Spleen (tissue), 11 donors: ENCODE results near the gene FBXL20. TPM values are rescaled to one million over a fixed set of nuclear protein-coding genes. Genes with fewer than 3 reads are reported as not detected.

Experiments
- DNase-seq: peaks from one replicate; pipeline ENCODE4 v3.0.0-alpha.2; 2020
- H3K27ac ChIP-seq, 8 donors: fragments of 200-600 bp; sonication (generic) in 7 of 8; 1 replicate in 4 of 8; 2 replicates in 4 of 8; pipeline versions ENCODE4 v1.5.0 to v1.8.0; 2016 to 2021; ENCODE audit warnings: inconsistent platforms in 4 of 8, mild to moderate bottlenecking in 4 of 8, moderate library complexity in 1 of 8
- H3K27me3 ChIP-seq, 7 donors: fragments of 200-600 bp; sonication (generic) in 6 of 7; replicated peaks in 1 of 7; 1 replicate in 4 of 7; 2 replicates in 3 of 7; pipeline versions ENCODE4 v1.5.0 to v1.8.0; 2016 to 2021; ENCODE audit warnings: inconsistent platforms in 3 of 7, mild to moderate bottlenecking in 1 of 7
- H3K36me3 ChIP-seq, 6 donors: fragments of 200-600 bp; sonication (generic) in 5 of 6; 1 replicate in 4 of 6; 2 replicates in 2 of 6; pipeline versions ENCODE4 v1.5.0 to v1.8.0; 2016 to 2021; ENCODE audit warnings: inconsistent platforms in 2 of 6
- H3K4me1 ChIP-seq, 6 donors: fragments of 200-600 bp; sonication (generic) in 5 of 6; 1 replicate in 3 of 6; 2 replicates in 3 of 6; pipeline versions ENCODE4 v1.5.0 to v1.8.0; 2016 to 2021; ENCODE audit warnings: inconsistent platforms in 3 of 6
- H3K4me3 ChIP-seq, 8 donors: fragments of 200-600 bp; sonication (generic) in 7 of 8; 1 replicate in 4 of 8; 2 replicates in 4 of 8; pipeline versions ENCODE4 v1.5.0 to v1.8.0; 2016 to 2021; ENCODE audit warnings: inconsistent platforms in 4 of 8, mild to moderate bottlenecking in 4 of 8, moderate library complexity in 2 of 8
- H3K9me3 ChIP-seq, 8 donors: fragments of 200-600 bp; sonication (generic) in 7 of 8; 1 replicate in 4 of 8; 2 replicates in 4 of 8; pipeline versions ENCODE4 v1.5.0 to v1.8.0; 2016 to 2021; ENCODE audit warnings: inconsistent platforms in 4 of 8
- POLR2A ChIP-seq, 3 donors: fragments of 450-650 bp; IDR thresholded peaks; one replicate each; pipeline ENCODE4 v1.5.1; 2017; ENCODE audit warnings: antibody characterized with exemption in 3 of 3, mild to moderate bottlenecking in 1 of 3
- POLR2AphosphoS5 ChIP-seq, 3 donors: sonication (generic); formaldehyde crosslinking; IDR thresholded peaks; one replicate each; pipeline ENCODE4 v1.5.1; 2017; ENCODE audit warnings: antibody characterized with exemption in 3 of 3
- WGBS, 5 donors: extraction: QIAGEN DNeasy Blood & Tissue Kit in 3 of 5; methylation state at CpG; one replicate each; pipeline versions ENCODE4 v1.1.5 to v1.1.7; 2013 to 2018; 5-methylcytosine and 5-hydroxymethylcytosine counted together
- intact Hi-C: fragments of 100-400 bp; cut with DNase I; formaldehyde crosslinking; loops from one replicate; pipeline ENCODE4 v1.15.0; 2023; ENCODE audit warnings: low total_unique reads
- polyA plus RNA-seq, 3 donors: library from polyadenylated mRNA; stranded (reverse); fragments of 200-250 nt; gene quantifications; one replicate each; pipeline ENCODE4 v1.2.1, GENCODE V29; 2013
- total RNA-seq, 7 donors: library from RNA; depleted of rRNA in 3 of 7; stranded (reverse); fragments of >200 nt in 3 of 7; fragmentation: NEBNext Ultra II Directional in 4 of 7; extraction: Animal tissue kit (Norgen Biotek cat#: 25700) in 4 of 7; gene quantifications; one replicate each; pipeline versions ENCODE4 v1.1.0 to v1.2.1, GENCODE V29; 2016 to 2021
- TF ChIP-seq, protein P1 (sequence below), 11 experiments: fragments of 200-600 bp in 7 of 11; fragments of 450-650 bp in 4 of 11; sonication (generic) in 4 of 11; IDR thresholded peaks in 8 of 11; conservative IDR thresholded peaks in 3 of 11; 1 replicate in 7 of 11; 2 replicates in 4 of 11; pipeline versions ENCODE4 v1.4.0 to v1.8.0; 2016 to 2021; ENCODE audit warnings: antibody characterized with exemption in 11 of 11, inconsistent platforms in 4 of 11, mild to moderate bottlenecking in 1 of 11
- donor health status: healthy with polysubstance abuse.
- donor health status: DM: no; HTN: no; CAD: no; lungs with moderate emphysema.
- donor health status: DM: no; HTN: no; CAD: no.
- donor health status: Bipolar disorder and iron deficiency.
- donor health status: healthy.
- donor health status: DM: no; HTN: no; CAD: no.
- donor health status: DM: yes; HTN: yes; CAD: no.

FBXL20 gene
- total and polyA plus RNA-seq, 10 donors: 1.9 to 28.0 (median 24.0) TPM

DNA sequence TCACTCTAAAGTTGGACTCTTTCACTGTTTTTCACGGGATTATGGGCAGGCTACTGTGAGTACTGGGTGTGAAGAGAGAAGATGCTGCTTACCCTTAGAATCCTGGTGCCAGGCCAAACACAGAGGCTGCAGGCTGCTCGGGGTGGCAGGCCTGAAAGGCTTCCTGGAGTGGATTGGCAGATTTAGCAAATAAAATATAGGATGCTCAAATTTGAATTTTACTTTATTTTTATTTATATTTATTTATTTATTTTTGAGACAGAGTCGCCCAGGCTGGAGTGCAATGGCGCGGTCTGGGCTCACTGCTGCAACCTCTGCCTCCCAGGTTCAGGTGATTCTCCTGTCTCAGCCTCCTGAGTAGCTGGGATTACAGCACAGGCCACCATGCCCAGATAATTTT, 160.8 kb downstream of the FBXL20 start:
- no peaks in the 10 kb centered on the region for H3K36me3 ChIP-seq
- H3K27ac ChIP-seq: no peak overlapping the region
- TF ChIP-seq POLR2A (IDR thresholded peaks at IDR 0.05) (no peak), POLR2AphosphoS5 (IDR thresholded peaks at IDR 0.05) (no peak)
- TF ChIP-seq, protein P1, sequence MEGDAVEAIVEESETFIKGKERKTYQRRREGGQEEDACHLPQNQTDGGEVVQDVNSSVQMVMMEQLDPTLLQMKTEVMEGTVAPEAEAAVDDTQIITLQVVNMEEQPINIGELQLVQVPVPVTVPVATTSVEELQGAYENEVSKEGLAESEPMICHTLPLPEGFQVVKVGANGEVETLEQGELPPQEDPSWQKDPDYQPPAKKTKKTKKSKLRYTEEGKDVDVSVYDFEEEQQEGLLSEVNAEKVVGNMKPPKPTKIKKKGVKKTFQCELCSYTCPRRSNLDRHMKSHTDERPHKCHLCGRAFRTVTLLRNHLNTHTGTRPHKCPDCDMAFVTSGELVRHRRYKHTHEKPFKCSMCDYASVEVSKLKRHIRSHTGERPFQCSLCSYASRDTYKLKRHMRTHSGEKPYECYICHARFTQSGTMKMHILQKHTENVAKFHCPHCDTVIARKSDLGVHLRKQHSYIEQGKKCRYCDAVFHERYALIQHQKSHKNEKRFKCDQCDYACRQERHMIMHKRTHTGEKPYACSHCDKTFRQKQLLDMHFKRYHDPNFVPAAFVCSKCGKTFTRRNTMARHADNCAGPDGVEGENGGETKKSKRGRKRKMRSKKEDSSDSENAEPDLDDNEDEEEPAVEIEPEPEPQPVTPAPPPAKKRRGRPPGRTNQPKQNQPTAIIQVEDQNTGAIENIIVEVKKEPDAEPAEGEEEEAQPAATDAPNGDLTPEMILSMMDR (IDR thresholded peaks at IDR 0.05 in 8 of 11, conservative IDR thresholded peaks at IDR 0.05 in 3 of 11): no peak
- intact Hi-C loops: loop anchor here (2.0 kb wide), 1 partner anchor 38 kb away; no protein-coding TSS in a partner anchor
- peak; percentile 31 for DNase-seq
- H3K4me3 ChIP-seq: no peak overlapping the region
- H3K9me3 ChIP-seq: no peaks in the 10 kb centered on the region
- 84 to 93% (median 90%) methylated on average over 5 of the region's 5 CpGs for WGBS, 5 donors
- peaks cover 6 to 40% (median 34%) of the 10 kb centered on the region in 6 donors for H3K4me1 ChIP-seq
- peaks cover 0 to 47% (median 0%) of the 10 kb centered on the region in 7 donors for H3K27me3 ChIP-seq

DNA sequence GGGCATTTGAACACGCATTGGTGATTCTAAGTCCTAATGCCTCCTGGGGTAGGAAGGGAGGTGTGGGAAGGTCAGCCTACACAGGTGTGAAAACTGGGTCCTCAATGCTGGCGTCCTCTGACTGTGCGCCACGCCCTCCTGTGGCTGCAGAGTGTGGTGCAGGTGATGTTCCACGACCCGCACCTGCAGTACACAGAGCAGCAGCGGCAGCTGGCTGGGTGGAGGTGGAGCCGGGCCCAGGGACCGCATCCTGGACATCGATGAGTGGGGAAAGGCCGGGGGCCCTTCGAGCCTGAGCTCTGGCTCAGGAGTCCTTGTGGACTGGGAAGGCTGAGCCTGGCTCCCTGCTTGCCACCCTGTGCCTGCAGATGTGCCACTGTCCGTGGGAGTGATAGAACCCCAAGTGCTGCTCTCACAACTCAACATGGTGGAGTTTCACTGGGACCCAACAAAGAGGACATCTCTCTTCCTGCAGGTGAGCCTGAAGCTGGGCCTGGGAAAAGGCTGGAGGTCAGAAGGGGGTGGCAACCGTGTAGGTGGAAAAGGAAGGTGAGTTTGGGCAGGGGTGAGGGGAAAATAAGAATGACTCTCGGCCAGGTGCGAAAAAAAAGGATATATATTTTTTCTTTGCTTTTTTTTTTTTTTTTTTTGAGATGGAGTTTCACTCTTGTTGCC, 161.6 kb downstream of the FBXL20 start:
- peak; percentile 89 for DNase-seq
- no peak overlapping the region for H3K27ac ChIP-seq
- TF ChIP-seq POLR2A (IDR thresholded peaks at IDR 0.05): no peak
- TF ChIP-seq, protein P1 (IDR thresholded peaks at IDR 0.05 in 8 of 11, conservative IDR thresholded peaks at IDR 0.05 in 3 of 11): peak in 10 of 11 experiments; percentile 47 to 78 (median 58)
- TF ChIP-seq POLR2AphosphoS5 (IDR thresholded peaks at IDR 0.05): peak; percentile 14 to 62 (median 56)
- H3K36me3 ChIP-seq: no peaks in the 10 kb centered on the region
- no peak overlapping the region for H3K4me3 ChIP-seq
- H3K27me3 ChIP-seq: peaks cover 0 to 54% (median 0%) of the 10 kb centered on the region in 7 donors
- 26 to 38% (median 30%) methylated on average over 13 to 16 of the region's 16 CpGs for WGBS, 5 donors
- peaks cover 6 to 36% (median 31%) of the 10 kb centered on the region in 6 donors for H3K4me1 ChIP-seq
- no peaks in the 10 kb centered on the region for H3K9me3 ChIP-seq
- intact Hi-C loops: loop anchor here (2.0 kb wide), 1 partner anchor 37 kb away; no protein-coding TSS in a partner anchor

DNA sequence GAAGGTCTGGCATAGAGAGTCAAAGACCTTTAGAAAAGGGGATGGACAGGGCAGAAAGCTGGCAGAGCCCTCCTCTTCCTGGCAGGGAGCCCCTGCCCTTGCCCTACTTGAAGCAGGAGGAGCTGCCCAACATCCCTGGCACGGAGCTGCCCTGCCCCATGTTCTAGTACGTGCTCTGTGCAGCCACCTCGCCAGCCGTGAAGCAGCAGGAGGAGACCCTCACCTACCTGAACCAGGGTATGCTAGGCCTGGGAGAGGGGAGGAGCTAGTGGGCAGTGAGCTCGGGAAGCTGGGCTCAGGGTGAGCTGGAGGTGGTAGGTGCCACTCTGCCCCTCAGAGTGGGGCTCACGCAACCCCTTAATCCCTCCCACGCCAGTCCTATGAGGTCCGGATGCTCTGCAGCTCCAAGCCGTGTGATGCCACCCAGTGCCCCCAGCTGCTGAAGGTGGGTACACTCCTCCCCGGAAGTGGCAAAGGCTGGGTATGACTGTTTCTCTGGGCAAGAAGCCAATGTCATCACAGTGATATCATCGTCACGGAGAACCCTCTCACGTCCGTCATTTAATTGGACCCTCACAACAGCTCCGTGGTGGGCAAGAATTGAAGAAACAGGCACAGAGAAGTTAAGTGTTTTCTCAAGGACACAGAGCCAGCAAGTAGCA, 163.0 kb downstream of the FBXL20 start:
- Histone ChIP-seq H3K9me3 (no peaks in the 10 kb centered on the region), H3K36me3 (no peaks in the 10 kb centered on the region), H3K4me3 (peak overlapping the region in 1 of 8 donors; percentile 27), H3K4me1 (peaks cover 0 to 24% (median 20%) of the 10 kb centered on the region in 6 donors), H3K27ac (peak overlapping the region in 7 of 8 donors; percentile 38 to 87 (median 71)), H3K27me3 (peaks cover 0 to 43% (median 0%) of the 10 kb centered on the region in 7 donors)
- WGBS, 5 donors: 20 to 36% (median 24%) methylated on average over 14 to 15 of the region's 15 CpGs
- DNase-seq: peak; percentile 89
- TF ChIP-seq POLR2AphosphoS5 (IDR thresholded peaks at IDR 0.05) (peak; percentile 67 to 86 (median 82)), POLR2A (IDR thresholded peaks at IDR 0.05) (no peak)
- TF ChIP-seq, protein P1 (IDR thresholded peaks at IDR 0.05 in 8 of 11, conservative IDR thresholded peaks at IDR 0.05 in 3 of 11): peak in 1 of 11 experiments; percentile 6
- intact Hi-C loops: no loop called here

DNA sequence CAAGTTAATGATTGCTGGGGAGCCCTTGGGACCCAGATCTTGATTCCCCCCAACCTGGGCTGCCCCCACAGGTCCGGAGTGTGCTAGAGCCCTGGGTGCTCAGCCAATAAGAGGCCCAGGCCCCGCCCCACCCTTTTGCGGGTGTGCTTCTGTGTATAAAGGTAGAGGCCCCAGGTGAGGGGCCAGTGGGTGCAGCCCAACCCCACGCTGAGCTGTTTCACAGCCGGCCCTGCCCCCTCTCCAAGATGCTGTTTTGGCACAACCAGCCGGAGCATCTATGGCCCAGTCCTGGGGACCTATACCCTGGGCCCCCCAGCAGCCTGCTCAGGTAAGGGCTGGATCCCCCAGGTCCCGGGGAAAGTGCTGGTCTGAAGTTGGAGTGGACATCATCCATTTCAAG, 163.8 kb downstream of the FBXL20 start:
- peak; percentile 67 for DNase-seq
- intact Hi-C loops: no loop called here
- H3K27ac ChIP-seq: peak overlapping the region in 2 of 8 donors; percentile 75 to 76
- no peaks in the 10 kb centered on the region for H3K36me3 ChIP-seq
- WGBS, 5 donors: 85 to 96% (median 88%) methylated on average over 2 to 7 of the region's 7 CpGs
- H3K4me1 ChIP-seq: peaks cover 0 to 26% (median 20%) of the 10 kb centered on the region in 6 donors
- peaks cover 0 to 43% (median 6%) of the 10 kb centered on the region in 7 donors for H3K27me3 ChIP-seq
- H3K9me3 ChIP-seq: no peaks in the 10 kb centered on the region
- no peak overlapping the region for H3K4me3 ChIP-seq
- TF ChIP-seq, protein P1 (IDR thresholded peaks at IDR 0.05 in 8 of 11, conservative IDR thresholded peaks at IDR 0.05 in 3 of 11): no peak
- TF ChIP-seq POLR2A (IDR thresholded peaks at IDR 0.05): no peak
